ENCODE data around the gene TMEM63A.
A peak's percentile ranks its signal among the peaks of the same experiment; 100 is the strongest.
"Not testable (repeated sequence)": the region's sequence is repeated elsewhere in the genome, so short reads cannot be mapped to it uniquely, and the experiment has no call there.

The TMEM63A gene

GRCh38 chr1:225908013-225908640 lies 25.9 kb upstream of the TMEM63A start:
- DNase-seq, result no peak

GRCh38 chr1:225907341-225907740 lies 25.2 kb upstream of the TMEM63A start:
- no peak for DNase-seq

- no peak for DNase-seq
These were observed 24.3 kb upstream of the TMEM63A start for GRCh38 chr1:225906467-225906866.

- no peak for DNase-seq
These were observed 21.4 kb upstream of the TMEM63A start for GRCh38 chr1:225903623-225904022.

- DNase-seq, result no peak
These were observed 17.1 kb upstream of the TMEM63A start for GRCh38 chr1:225899044-225899925.

GRCh38 chr1:225897595-225898514 lies 15.7 kb upstream of the TMEM63A start:
- DNase-seq, result peak; percentile 36

GRCh38 chr1:225896937-225897549 lies 14.9 kb upstream of the TMEM63A start:
- peak; percentile 55 for DNase-seq

GRCh38 chr1:225896494-225896893 lies 14.3 kb upstream of the TMEM63A start:
- no peak for DNase-seq

- DNase-seq, result no peak
These were observed 10.1 kb upstream of the TMEM63A start for GRCh38 chr1:225892307-225892706.

GRCh38 chr1:225891229-225891972 lies 9.2 kb upstream of the TMEM63A start:
- no peak for DNase-seq

GRCh38 chr1:225890346-225891228 lies 8.4 kb upstream of the TMEM63A start:
- no peak for DNase-seq

GRCh38 chr1:225889743-225890142 lies 7.6 kb upstream of the TMEM63A start:
- no peak for DNase-seq

GRCh38 chr1:225888898-225889601 lies 6.9 kb upstream of the TMEM63A start, which contains the start of gene LEFTY1:
TSS of gene LEFTY1 (minus strand) at chr1:225889146. CDS start at chr1:225889066, 80 bp downstream.
- DNase-seq, result no peak

GRCh38 chr1:225888289-225888897 lies 6.2 kb upstream of the TMEM63A start:
- DNase-seq, result no peak

GRCh38 chr1:225887554-225888288 lies 5.5 kb upstream of the TMEM63A start:
- DNase-seq, result not testable (repeated sequence)

GRCh38 chr1:225887030-225887314 lies 4.8 kb upstream of the TMEM63A start:
- no peak for DNase-seq

- DNase-seq, result no peak
These were observed 4.2 kb upstream of the TMEM63A start for GRCh38 chr1:225886159-225887029.

- no peak for DNase-seq
These were observed 3.2 kb upstream of the TMEM63A start for GRCh38 chr1:225885336-225885735.

All from activated CD4-positive, alpha-beta T cell treated with anti-CD3 and anti-CD28 coated beads, Interleukin-2, amount 50 U/mL, for 1 hour (primary cell).